Ascending aorta (tissue), 2 donors: Measurements from ENCODE around the gene TMEM183A. TPM values are rescaled to one million over a fixed set of nuclear protein-coding genes. Genes with fewer than 3 reads are reported as not detected.

ENCODE experiments used
- DNase-seq, 2 donors: peaks; one replicate each; pipeline ENCODE4 v3.0.0-alpha.2; 2019; ENCODE audit warnings: low spot score in 2 of 2
- H3K27ac ChIP-seq, 2 donors: fragments of 200-600 bp; sonication (generic); one replicate each; pipeline ENCODE4 v1.5.1; 2016 to 2017; ENCODE audit warnings: mild to moderate bottlenecking in 1 of 2
- H3K27me3 ChIP-seq: fragments of 200-600 bp; sonication (generic); one replicate; pipeline ENCODE4 v1.5.1; 2017
- H3K36me3 ChIP-seq, 2 donors: fragments of 200-600 bp; sonication (generic); one replicate each; pipeline ENCODE4 v1.5.1; 2016
- H3K4me1 ChIP-seq, 2 donors: fragments of 200-600 bp; sonication (generic); one replicate each; pipeline ENCODE4 v1.5.1; 2016 to 2017; ENCODE audit warnings: mild to moderate bottlenecking in 1 of 2
- H3K4me3 ChIP-seq, 2 donors: fragments of 200-600 bp; sonication (generic); one replicate each; pipeline ENCODE4 v1.5.1; 2016 to 2017; ENCODE audit warnings: mild to moderate bottlenecking in 1 of 2
- H3K9me3 ChIP-seq, 2 donors: fragments of 200-600 bp; sonication (generic); one replicate each; pipeline ENCODE4 v1.5.1; 2016
- CTCF ChIP-seq, 3 experiments: fragments of 200-600 bp in 2 of 3; fragments of 450-650 bp in 1 of 3; sonication (generic) in 2 of 3; IDR thresholded peaks; one replicate each; pipeline ENCODE4 v1.5.1; 2016 to 2019; ENCODE audit warnings: antibody characterized with exemption in 3 of 3, mild to moderate bottlenecking in 1 of 3, moderate library complexity in 1 of 3
- intact Hi-C: fragments of 100-400 bp; cut with DNase I; formaldehyde crosslinking; loops from one replicate; pipeline ENCODE4 v1.15.1; 2023
- total RNA-seq: library from RNA; depleted of rRNA; stranded (reverse); fragments of >200 nt; gene quantifications from one replicate; pipeline ENCODE4 v1.1.0, GENCODE V29; 2016

The TMEM183A gene
- total RNA-seq, 1 donor from 2014 or later: 44.6 TPM

- H3K4me1 ChIP-seq: peaks cover 4 to 23% of the 10 kb centered on the region in 2 donors
- no peaks in the 10 kb centered on the region for H3K9me3 ChIP-seq
- H3K36me3 ChIP-seq: peaks cover 13 to 34% of the 10 kb centered on the region in 2 donors
- H3K27ac ChIP-seq: no peak overlapping the region
- H3K4me3 ChIP-seq: no peak overlapping the region
- intact Hi-C loops: no loop called here
- H3K27me3 ChIP-seq: no peaks in the 10 kb centered on the region
- TF ChIP-seq CTCF (IDR thresholded peaks at IDR 0.05): no peak
- DNase-seq: no peak
These were observed 45.8 kb upstream of the TMEM183A start for GRCh38 chr1:202961220-202961880.

DNA sequence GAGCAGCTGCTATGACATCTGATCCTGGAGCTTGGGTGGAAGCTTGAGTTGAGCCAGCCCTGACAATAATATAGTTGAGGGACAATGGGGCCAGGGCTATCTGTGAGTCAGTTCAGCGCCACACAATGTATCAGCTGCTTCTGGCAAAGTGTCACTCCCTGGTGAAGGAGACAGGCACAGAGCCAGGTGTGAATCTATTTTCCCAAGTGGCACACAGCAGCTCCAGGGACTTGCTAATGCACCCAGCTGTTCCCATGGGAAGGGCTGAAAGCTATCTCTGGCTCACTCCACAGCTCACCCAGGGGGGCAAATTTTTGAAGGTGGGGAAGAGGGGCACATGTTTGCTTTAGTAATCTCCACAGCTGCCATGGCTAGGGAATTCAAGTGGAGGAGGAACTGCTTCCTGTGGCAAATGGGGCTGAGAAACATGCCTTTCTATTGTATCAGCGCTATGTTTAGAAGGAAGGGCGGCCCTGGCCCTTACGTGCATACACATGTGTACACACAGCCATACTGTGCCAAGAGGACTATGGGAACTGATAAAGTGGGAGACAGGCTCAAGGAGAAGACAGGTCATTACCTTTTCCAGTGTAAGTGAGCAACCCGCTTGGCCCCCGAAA, 42.3 kb upstream of the TMEM183A start:
- Histone ChIP-seq H3K9me3 (no peaks in the 10 kb centered on the region), H3K4me3 (no peak overlapping the region), H3K4me1 (peaks cover 4 to 19% of the 10 kb centered on the region in 2 donors), H3K27me3 (no peaks in the 10 kb centered on the region), H3K36me3 (peaks cover 13 to 34% of the 10 kb centered on the region in 2 donors), H3K27ac (no peak overlapping the region)
- TF ChIP-seq CTCF (IDR thresholded peaks at IDR 0.05): no peak
- no peak for DNase-seq
- intact Hi-C loops: loop anchor here (5.0 kb wide), 1 partner anchor 103 kb away; no protein-coding TSS in a partner anchor

DNA sequence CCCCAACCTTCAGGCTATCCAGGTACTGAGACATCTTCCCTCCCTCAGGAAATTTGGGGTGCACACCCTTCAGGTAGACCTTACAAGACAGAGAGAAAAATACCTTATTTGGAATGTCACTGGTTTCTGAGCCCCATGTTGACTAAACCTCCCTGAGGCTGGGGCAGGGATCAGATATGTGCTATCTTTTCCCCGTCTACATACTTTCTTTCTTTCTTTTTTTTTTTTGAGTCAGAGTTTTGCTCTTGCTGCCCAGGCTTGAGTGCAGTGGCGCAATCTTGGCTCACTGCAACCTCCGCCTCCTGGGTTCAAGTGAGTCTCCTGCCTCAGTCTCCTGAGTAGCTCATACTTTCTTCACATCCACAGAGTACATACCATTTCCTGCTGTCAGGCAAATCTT, 41.8 kb upstream of the TMEM183A start:
- Histone ChIP-seq H3K36me3 (peaks cover 13 to 34% of the 10 kb centered on the region in 2 donors), H3K4me1 (peaks cover 4 to 19% of the 10 kb centered on the region in 2 donors), H3K9me3 (no peaks in the 10 kb centered on the region), H3K27ac (peak overlapping the region in 1 of 2 donors; percentile 32), H3K4me3 (no peak overlapping the region), H3K27me3 (no peaks in the 10 kb centered on the region)
- no peak for DNase-seq
- no peak for TF ChIP-seq CTCF (IDR thresholded peaks at IDR 0.05)
- intact Hi-C loops: loop anchor here (5.0 kb wide), 1 partner anchor 103 kb away; no protein-coding TSS in a partner anchor

DNA sequence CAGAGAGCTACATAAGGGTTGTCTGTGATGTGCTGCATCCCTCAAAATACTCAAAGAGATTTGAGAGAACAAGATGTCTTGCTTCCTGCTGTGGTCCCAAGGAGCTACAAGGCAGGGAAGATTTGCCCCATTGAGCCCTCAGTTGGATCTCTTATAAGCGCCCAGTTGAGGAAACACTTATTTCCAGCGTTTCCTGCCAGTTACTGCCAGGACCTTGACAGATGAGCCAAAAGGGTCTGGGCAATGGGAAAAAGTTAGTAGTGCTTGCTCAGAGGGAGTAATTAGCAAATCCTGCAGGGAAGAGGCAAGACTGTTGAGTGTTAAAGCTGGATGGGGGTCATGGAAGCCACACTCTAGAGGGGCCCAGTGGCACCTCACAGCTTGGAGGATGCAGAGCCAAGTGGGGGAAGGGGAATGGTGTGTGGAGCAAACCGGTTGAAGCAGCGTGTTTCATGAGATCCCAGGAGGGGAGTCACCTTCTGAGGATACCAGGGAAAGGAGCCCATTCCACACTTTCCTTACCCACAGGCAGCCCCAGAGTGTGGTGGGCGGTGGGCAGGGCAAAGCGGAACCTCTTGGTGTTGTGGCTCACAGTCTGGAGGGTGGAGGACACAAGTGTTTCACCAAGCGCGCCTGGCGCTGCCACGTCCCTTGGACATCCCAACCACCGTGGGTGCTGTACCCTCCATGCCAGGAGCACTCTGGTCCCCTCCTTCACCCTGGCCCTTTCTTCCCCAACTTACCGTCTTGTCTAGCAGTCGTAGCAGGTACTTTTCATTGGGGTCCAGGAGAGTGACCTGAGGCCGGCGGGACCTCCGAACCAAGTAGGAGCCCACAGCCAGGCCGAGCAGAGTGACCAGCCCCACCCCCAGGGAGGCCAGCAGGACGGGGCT, 40.9 kb upstream of the TMEM183A start:
- Histone ChIP-seq H3K9me3 (no peaks in the 10 kb centered on the region), H3K27ac (peak overlapping the region; percentile 94 to 99), H3K36me3 (peaks cover 13 to 34% of the 10 kb centered on the region in 2 donors), H3K4me1 (peaks cover 4 to 19% of the 10 kb centered on the region in 2 donors), H3K27me3 (no peaks in the 10 kb centered on the region), H3K4me3 (peak overlapping the region; percentile 88 to 99)
- DNase-seq: peak in 1 of 2 donors; percentile 73
- TF ChIP-seq CTCF (IDR thresholded peaks at IDR 0.05): no peak
- intact Hi-C loops: loop anchor here (2.0 to 5.0 kb wide), 3 partner anchors 41 to 155 kb away; partner anchors contain the start of genes PCAT6 and TMEM183A

- intact Hi-C loops: loop anchor here (1.0 to 5.0 kb wide), 5 partner anchors 9 to 157 kb away; partner anchors contain the start of genes ADIPOR1, KLHL12, PCAT6 and TMEM183A
- TF ChIP-seq CTCF (IDR thresholded peaks at IDR 0.05): no peak
- Histone ChIP-seq H3K4me1 (peaks cover 4 to 19% of the 10 kb centered on the region in 2 donors), H3K27ac (peak overlapping the region; percentile 94 to 99), H3K4me3 (peak overlapping the region; percentile 88 to 99), H3K9me3 (no peaks in the 10 kb centered on the region), H3K36me3 (peaks cover 8 to 19% of the 10 kb centered on the region in 2 donors), H3K27me3 (no peaks in the 10 kb centered on the region)
- no peak for DNase-seq
These were observed 39.4 kb upstream of the TMEM183A start for GRCh38 chr1:202967684-202968281.
